PC-9 (cell line): Measurements from ENCODE around the gene ZBTB45.

ENCODE experiments used
- EZH2 ChIP-seq: fragments of 200-600 bp; sonication (generic); IDR thresholded peaks from 2 replicates; pipeline ENCODE4 v1.8.0; 2017; ENCODE audit warnings: antibody characterized with exemption, low read depth
- TF ChIP-seq, protein P1 (sequence below): fragments of 200-600 bp; sonication (generic); conservative IDR thresholded peaks from 2 replicates; pipeline ENCODE4 v1.6.1; 2017; ENCODE audit warnings: mixed run types, antibody characterized with exemption, mild to moderate bottlenecking, moderate library complexity

DNA sequence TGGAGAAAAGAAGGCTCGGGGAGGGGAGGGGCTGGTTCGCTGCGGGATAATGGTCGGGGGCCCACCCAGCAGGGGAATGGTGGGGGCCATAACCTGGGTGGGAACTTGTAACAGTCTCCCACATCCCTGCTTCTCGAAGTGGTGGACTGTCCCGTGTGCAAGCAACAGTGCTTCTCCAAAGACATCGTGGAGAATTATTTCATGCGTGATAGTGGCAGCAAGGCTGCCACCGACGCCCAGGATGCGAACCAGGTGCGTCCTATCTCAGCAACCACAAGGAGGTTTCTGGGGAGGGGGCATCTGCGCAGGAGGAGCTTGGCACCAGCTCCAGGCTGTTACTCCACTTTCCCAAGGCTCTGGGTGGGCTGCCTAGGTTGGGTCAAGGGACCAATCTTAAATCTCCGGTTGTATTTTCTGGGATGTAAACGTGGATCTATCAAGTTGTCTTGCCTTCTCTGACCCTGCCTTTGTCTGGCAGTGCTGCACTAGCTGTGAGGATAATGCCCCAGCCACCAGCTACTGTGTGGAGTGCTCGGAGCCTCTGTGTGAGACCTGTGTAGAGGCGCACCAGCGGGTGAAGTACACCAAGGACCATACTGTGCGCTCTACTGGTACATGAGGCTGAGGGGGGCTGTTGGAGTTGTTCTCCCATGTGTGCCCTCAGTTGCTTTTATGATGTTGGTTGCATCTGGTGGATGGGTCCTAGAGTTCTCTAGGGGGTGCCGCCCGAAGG lies 25.8 kb upstream of the ZBTB45 start:
- TF ChIP-seq, protein P1, sequence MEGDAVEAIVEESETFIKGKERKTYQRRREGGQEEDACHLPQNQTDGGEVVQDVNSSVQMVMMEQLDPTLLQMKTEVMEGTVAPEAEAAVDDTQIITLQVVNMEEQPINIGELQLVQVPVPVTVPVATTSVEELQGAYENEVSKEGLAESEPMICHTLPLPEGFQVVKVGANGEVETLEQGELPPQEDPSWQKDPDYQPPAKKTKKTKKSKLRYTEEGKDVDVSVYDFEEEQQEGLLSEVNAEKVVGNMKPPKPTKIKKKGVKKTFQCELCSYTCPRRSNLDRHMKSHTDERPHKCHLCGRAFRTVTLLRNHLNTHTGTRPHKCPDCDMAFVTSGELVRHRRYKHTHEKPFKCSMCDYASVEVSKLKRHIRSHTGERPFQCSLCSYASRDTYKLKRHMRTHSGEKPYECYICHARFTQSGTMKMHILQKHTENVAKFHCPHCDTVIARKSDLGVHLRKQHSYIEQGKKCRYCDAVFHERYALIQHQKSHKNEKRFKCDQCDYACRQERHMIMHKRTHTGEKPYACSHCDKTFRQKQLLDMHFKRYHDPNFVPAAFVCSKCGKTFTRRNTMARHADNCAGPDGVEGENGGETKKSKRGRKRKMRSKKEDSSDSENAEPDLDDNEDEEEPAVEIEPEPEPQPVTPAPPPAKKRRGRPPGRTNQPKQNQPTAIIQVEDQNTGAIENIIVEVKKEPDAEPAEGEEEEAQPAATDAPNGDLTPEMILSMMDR: no peak
- TF ChIP-seq EZH2: no peak
